Breast epithelium (tissue), 4 donors: ENCODE data around the gene GFRA4. TPM values are rescaled to one million over a fixed set of nuclear protein-coding genes. Genes with fewer than 3 reads are reported as not detected.
A peak's percentile ranks its signal among the peaks of the same experiment; 100 is the strongest.

ENCODE experiments used
- DNase-seq, 2 donors: peaks; one replicate each; pipeline ENCODE4 v3.0.0-alpha.2; 2019; ENCODE audit warnings: low spot score in 2 of 2
- H3K27ac ChIP-seq, 2 donors: fragments of 200-600 bp; sonication (generic) in 1 of 2; one replicate each; pipeline ENCODE4 v1.5.1; 2016 to 2019; ENCODE audit warnings: mild to moderate bottlenecking in 1 of 2
- H3K27me3 ChIP-seq, 2 donors: fragments of 200-600 bp; sonication (generic) in 1 of 2; one replicate each; pipeline versions ENCODE4 v1.5.1 to v1.6.0; 2017 to 2019; ENCODE audit warnings: control low read depth in 1 of 2, mild to moderate bottlenecking in 1 of 2
- H3K36me3 ChIP-seq: fragments of 200-600 bp; one replicate; pipeline ENCODE4 v1.5.1; 2019
- H3K4me1 ChIP-seq, 2 donors: fragments of 200-600 bp; sonication (generic); one replicate each; pipeline ENCODE4 v1.5.1; 2016 to 2019; ENCODE audit warnings: control low read depth in 1 of 2
- H3K4me3 ChIP-seq, 3 donors: fragments of 200-600 bp; sonication (generic); 1 replicate in 2 of 3; 2 replicates in 1 of 3; pipeline ENCODE4 v1.5.1; 2016 to 2019; ENCODE audit warnings: mild to moderate bottlenecking in 3 of 3, moderate library complexity in 2 of 3
- H3K9me3 ChIP-seq, 2 donors: fragments of 200-600 bp; sonication (generic) in 1 of 2; one replicate each; pipeline ENCODE4 v1.5.1; 2016 to 2019; ENCODE audit warnings: control low read depth in 1 of 2
- CTCF ChIP-seq, 3 donors: fragments of 450-650 bp; IDR thresholded peaks; one replicate each; pipeline ENCODE4 v1.5.1; 2016 to 2017; ENCODE audit warnings: antibody characterized with exemption in 3 of 3, mild to moderate bottlenecking in 3 of 3, moderate library complexity in 3 of 3
- POLR2A ChIP-seq: fragments of 450-650 bp; IDR thresholded peaks from one replicate; pipeline ENCODE4 v1.6.1; 2016; ENCODE audit warnings: antibody characterized with exemption, mild to moderate bottlenecking, moderate library complexity
- POLR2AphosphoS5 ChIP-seq, 3 donors: sonication (generic); formaldehyde crosslinking; IDR thresholded peaks; one replicate each; pipeline ENCODE4 v1.6.1; 2017; ENCODE audit warnings: antibody characterized with exemption in 3 of 3
- intact Hi-C: fragments of 100-400 bp; cut with DNase I; formaldehyde crosslinking; loops from one replicate; pipeline ENCODE4 v1.15.1; 2023; ENCODE audit warnings: low total_unique reads
- total RNA-seq, 3 donors: library from RNA; depleted of rRNA; stranded (reverse); fragments of >200 nt; gene quantifications; one replicate each; pipeline ENCODE4 v1.1.0, GENCODE V29; 2016

The GFRA4 gene
- total RNA-seq, 3 donors from 2014 or later, result not detected

- H3K36me3 ChIP-seq, result no peaks in the 10 kb centered on the region
- peak overlapping the region in 1 of 3 donors; percentile 23 for H3K4me3 ChIP-seq
- DNase-seq, result no peak
- intact Hi-C loops, result loop anchor here (5.0 kb wide), 1 partner anchor 1123 kb away; no protein-coding TSS in a partner anchor
- peak overlapping the region in 1 of 2 donors; percentile 55 for H3K27ac ChIP-seq
- TF ChIP-seq POLR2A, result no peak
- TF ChIP-seq CTCF (IDR thresholded peaks at IDR 0.05), result no peak
- no peak for TF ChIP-seq POLR2AphosphoS5 (IDR thresholded peaks at IDR 0.05)
- H3K27me3 ChIP-seq, result no peaks in the 10 kb centered on the region
- peaks cover 0 to 3% of the 10 kb centered on the region in 2 donors for H3K4me1 ChIP-seq
- H3K9me3 ChIP-seq, result no peaks in the 10 kb centered on the region
These were observed 46.8 kb upstream of the GFRA4 start for GRCh38 chr20:3710011-3710466.

- DNase-seq, result no peak
- intact Hi-C loops, result no loop called here
- TF ChIP-seq POLR2A, result no peak
- TF ChIP-seq POLR2AphosphoS5 (IDR thresholded peaks at IDR 0.05), result no peak
- no peak for TF ChIP-seq CTCF (IDR thresholded peaks at IDR 0.05)
These were observed 44.3 kb upstream of the GFRA4 start for GRCh38 chr20:3707508-3707899.

GRCh38 chr20:3706774-3707507 is 43.7 kb upstream of the GFRA4 start:
- no peaks in the 10 kb centered on the region for H3K36me3 ChIP-seq
- intact Hi-C loops, result no loop called here
- H3K4me1 ChIP-seq, result peaks cover 0 to 3% of the 10 kb centered on the region in 2 donors
- no peaks in the 10 kb centered on the region for H3K9me3 ChIP-seq
- no peak for DNase-seq
- H3K27me3 ChIP-seq, result no peaks in the 10 kb centered on the region
- H3K4me3 ChIP-seq, result no peak overlapping the region
- no peak overlapping the region for H3K27ac ChIP-seq
- no peak for TF ChIP-seq POLR2AphosphoS5 (IDR thresholded peaks at IDR 0.05)
- TF ChIP-seq CTCF (IDR thresholded peaks at IDR 0.05), result no peak
- TF ChIP-seq POLR2A, result no peak

More at GRCh38 chr20:3707508-3707899, 44.3 kb upstream of the GFRA4 start:
- no peak overlapping the region for H3K27ac ChIP-seq
- no peaks in the 10 kb centered on the region for H3K9me3 ChIP-seq
- no peak overlapping the region for H3K4me3 ChIP-seq
- H3K27me3 ChIP-seq, result no peaks in the 10 kb centered on the region
- H3K4me1 ChIP-seq, result peaks cover 0 to 3% of the 10 kb centered on the region in 2 donors
- no peaks in the 10 kb centered on the region for H3K36me3 ChIP-seq

GRCh38 chr20:3705970-3706739 is 43.0 kb upstream of the GFRA4 start:
- no peak for DNase-seq
- Histone ChIP-seq H3K27me3 (no peaks in the 10 kb centered on the region), H3K9me3 (no peaks in the 10 kb centered on the region), H3K36me3 (no peaks in the 10 kb centered on the region), H3K4me1 (peaks cover 0 to 3% of the 10 kb centered on the region in 2 donors), H3K4me3 (no peak overlapping the region), H3K27ac (no peak overlapping the region)
- no peak for TF ChIP-seq POLR2AphosphoS5 (IDR thresholded peaks at IDR 0.05)
- intact Hi-C loops, result no loop called here

GRCh38 chr20:3705491-3705969 is 42.3 kb upstream of the GFRA4 start:
- DNase-seq, result no peak
- no peaks in the 10 kb centered on the region for H3K36me3 ChIP-seq
- H3K4me1 ChIP-seq, result peaks cover 0 to under 1% of the 10 kb centered on the region in 2 donors
- H3K27me3 ChIP-seq, result no peaks in the 10 kb centered on the region
- no peak overlapping the region for H3K27ac ChIP-seq
- no peak overlapping the region for H3K4me3 ChIP-seq
- TF ChIP-seq POLR2AphosphoS5 (IDR thresholded peaks at IDR 0.05), result no peak
- no peak for TF ChIP-seq POLR2A
- TF ChIP-seq CTCF (IDR thresholded peaks at IDR 0.05), result no peak
- no peaks in the 10 kb centered on the region for H3K9me3 ChIP-seq
- intact Hi-C loops, result no loop called here
